Measurements from ENCODE around the gene SETDB1. TPM values are rescaled to one million over a fixed set of nuclear protein-coding genes. Genes with fewer than 3 reads are reported as not detected.
A peak's percentile ranks its signal among the peaks of the same experiment; 100 is the strongest.
"Not testable (repeated sequence)": the region's sequence is repeated elsewhere in the genome, so short reads cannot be mapped to it uniquely, and the experiment has no call there.

SETDB1 gene
- total RNA-seq, result 10 to 100 TPM; 20.5 to 39.5 (median 25.3) TPM

GRCh38 chr1:150926097-150926741 is at the start of gene SETDB1:
SETDB1 (plus strand) TSS chr1:150926363; CDS start chr1:150927715, 1,352 bp downstream.
- Histone ChIP-seq H3K4me1 (peaks cover 0 to 32% (median 10%) of the 10 kb centered on the region in 3 donors), H3K27me3 (no peaks in the 10 kb centered on the region), H3K9me3 (peaks cover 0 to 5% (median 0%) of the 10 kb centered on the region in 3 donors), H3K36me3 (peaks cover 5 to 40% (median 6%) of the 10 kb centered on the region in 3 donors), H3K4me3 (peak within 1 kb of the TSS; percentile 62 to 97 (median 86)), H3K27ac (peak within 1 kb of the TSS; percentile 85 to 97 (median 90))
- 0 to 1% methylated on average over 33 to 39 of the region's 39 CpGs for WGBS, 2 donors
- intact Hi-C loops (cut with DNase I), result no loop called here
- DNase-seq, result peak; percentile 71
- TF ChIP-seq, protein P1, sequence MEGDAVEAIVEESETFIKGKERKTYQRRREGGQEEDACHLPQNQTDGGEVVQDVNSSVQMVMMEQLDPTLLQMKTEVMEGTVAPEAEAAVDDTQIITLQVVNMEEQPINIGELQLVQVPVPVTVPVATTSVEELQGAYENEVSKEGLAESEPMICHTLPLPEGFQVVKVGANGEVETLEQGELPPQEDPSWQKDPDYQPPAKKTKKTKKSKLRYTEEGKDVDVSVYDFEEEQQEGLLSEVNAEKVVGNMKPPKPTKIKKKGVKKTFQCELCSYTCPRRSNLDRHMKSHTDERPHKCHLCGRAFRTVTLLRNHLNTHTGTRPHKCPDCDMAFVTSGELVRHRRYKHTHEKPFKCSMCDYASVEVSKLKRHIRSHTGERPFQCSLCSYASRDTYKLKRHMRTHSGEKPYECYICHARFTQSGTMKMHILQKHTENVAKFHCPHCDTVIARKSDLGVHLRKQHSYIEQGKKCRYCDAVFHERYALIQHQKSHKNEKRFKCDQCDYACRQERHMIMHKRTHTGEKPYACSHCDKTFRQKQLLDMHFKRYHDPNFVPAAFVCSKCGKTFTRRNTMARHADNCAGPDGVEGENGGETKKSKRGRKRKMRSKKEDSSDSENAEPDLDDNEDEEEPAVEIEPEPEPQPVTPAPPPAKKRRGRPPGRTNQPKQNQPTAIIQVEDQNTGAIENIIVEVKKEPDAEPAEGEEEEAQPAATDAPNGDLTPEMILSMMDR (IDR thresholded peaks at IDR 0.05), result peak in 2 of 6 experiments; percentile 14 to 52
- peak in 1 of 4 donors; percentile 23 for TF ChIP-seq POLR2A (IDR thresholded peaks at IDR 0.05)

- 62 to 76% methylated on average over 2 of the region's 2 CpGs for WGBS, 2 donors
- H3K4me1 ChIP-seq, result peaks cover 3 to 34% (median 6%) of the 10 kb centered on the region in 3 donors
- H3K27ac ChIP-seq; intact Hi-C loops (cut with DNase I); H3K4me3 ChIP-seq; H3K27me3 ChIP-seq; H3K36me3 ChIP-seq; H3K9me3 ChIP-seq; DNase-seq: not testable (repeated sequence)
Measured at GRCh38 chr1:150878931-150879330, 47.2 kb upstream of the SETDB1 start.

DNA sequence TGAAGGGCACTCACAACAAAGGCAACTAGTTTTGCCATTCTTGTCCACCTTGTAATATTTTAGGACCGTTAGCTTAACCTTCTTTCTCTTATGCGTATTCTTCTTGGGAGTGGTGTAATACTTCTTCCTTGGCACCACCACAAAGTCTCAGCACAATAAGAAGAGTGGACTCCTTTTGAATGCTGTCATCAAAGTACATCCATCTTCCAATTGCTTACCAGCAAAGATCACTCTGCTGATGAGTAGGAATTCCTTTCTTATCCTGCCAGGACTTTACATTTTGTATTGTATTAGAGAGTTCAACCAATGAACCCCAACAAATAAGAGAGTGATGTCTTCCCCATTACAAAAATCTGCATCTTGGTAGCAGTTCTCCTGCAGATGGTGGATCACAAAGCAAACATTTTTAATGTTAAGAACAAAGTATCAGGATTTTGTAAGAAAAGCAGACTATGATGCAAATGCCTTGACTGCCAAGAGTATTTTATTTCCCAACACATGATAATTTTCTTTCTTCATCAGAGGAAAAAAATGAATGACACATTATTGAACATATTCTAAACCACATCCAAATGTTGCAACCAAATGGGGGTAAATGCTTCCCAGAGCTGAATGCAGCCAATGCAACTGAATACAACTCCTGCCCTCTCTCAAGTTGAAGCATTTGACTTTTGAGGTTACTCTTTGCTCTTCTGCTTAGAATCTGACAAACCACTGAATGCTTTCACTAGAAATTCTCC is 44.7 kb upstream of the SETDB1 start:
- intact Hi-C loops (cut with DNase I), result no loop called here
- 47 to 51% methylated on average over 2 of the region's 2 CpGs for WGBS, 2 donors
- Histone ChIP-seq H3K4me1 (peaks cover 0 to 14% (median 0%) of the 10 kb centered on the region in 3 donors), H3K9me3 (no peaks in the 10 kb centered on the region), H3K4me3 (no peak overlapping the region), H3K36me3 (no peaks in the 10 kb centered on the region), H3K27ac (peak overlapping the region; percentile 19 to 86 (median 49)), H3K27me3 (no peaks in the 10 kb centered on the region)
- TF ChIP-seq POLR2A (IDR thresholded peaks at IDR 0.05), result no peak
- TF ChIP-seq, protein P1 (IDR thresholded peaks at IDR 0.05), result no peak
- DNase-seq, result no peak

GRCh38 chr1:150883121-150883520 is 43.0 kb upstream of the SETDB1 start:
- H3K4me3 ChIP-seq; H3K36me3 ChIP-seq; H3K27ac ChIP-seq; DNase-seq; H3K27me3 ChIP-seq; H3K9me3 ChIP-seq; H3K4me1 ChIP-seq; intact Hi-C loops (cut with DNase I): not testable (repeated sequence)
- 84% methylated on average over 5 of the region's 5 CpGs for WGBS, 2 donors

- DNase-seq, result no peak
- H3K36me3 ChIP-seq, result no peaks in the 10 kb centered on the region
- no peaks in the 10 kb centered on the region for H3K4me1 ChIP-seq
- H3K27me3 ChIP-seq, result no peaks in the 10 kb centered on the region
- intact Hi-C loops (cut with DNase I), result no loop called here
- TF ChIP-seq POLR2A (IDR thresholded peaks at IDR 0.05), result no peak
- TF ChIP-seq, protein P1 (IDR thresholded peaks at IDR 0.05), result no peak
- 30 to 37% methylated on average over 3 of the region's 3 CpGs for WGBS, 2 donors
- no peak within 1 kb of the TSS for H3K4me3 ChIP-seq
- no peak within 1 kb of the TSS for H3K27ac ChIP-seq
- no peaks in the 10 kb centered on the region for H3K9me3 ChIP-seq
Measured at GRCh38 chr1:150887018-150887417, 39.1 kb upstream of the SETDB1 start, which contains the start of gene CTXND2. CTXND2 (plus strand) TSS chr1:150887136; CDS start chr1:150912315, 25,179 bp downstream.

DNA sequence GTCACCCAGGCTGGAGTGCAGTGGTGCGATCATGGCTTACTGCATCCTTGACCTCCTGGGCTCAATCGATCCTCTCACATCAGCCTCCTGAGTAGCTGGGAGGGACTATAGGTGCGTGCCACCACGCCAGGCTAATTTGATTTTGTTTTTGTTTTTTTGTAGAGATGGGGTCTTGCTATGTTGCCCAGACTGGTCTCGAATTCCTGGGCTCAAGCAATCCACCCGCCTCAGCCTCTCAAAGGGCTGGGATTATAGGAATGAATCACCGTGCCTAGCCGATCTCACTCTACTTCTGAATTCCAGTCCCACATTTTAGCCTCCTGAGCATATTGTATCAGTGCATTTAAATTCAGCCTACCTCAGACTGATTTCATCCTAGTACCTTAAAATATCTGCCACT is 37.4 kb upstream of the SETDB1 start:
- 77 to 79% methylated on average over 8 of the region's 8 CpGs for WGBS, 2 donors

More for the DNA sequence above, 37.4 kb upstream of the SETDB1 start:
- no peak for TF ChIP-seq POLR2A (IDR thresholded peaks at IDR 0.05)
- TF ChIP-seq, protein P1 (IDR thresholded peaks at IDR 0.05), result no peak
- Histone ChIP-seq H3K36me3 (no peaks in the 10 kb centered on the region), H3K27ac (no peak overlapping the region), H3K9me3 (no peaks in the 10 kb centered on the region), H3K4me1 (no peaks in the 10 kb centered on the region), H3K4me3 (no peak overlapping the region), H3K27me3 (no peaks in the 10 kb centered on the region)
- DNase-seq, result no peak
- intact Hi-C loops (cut with DNase I), result no loop called here
